ENCODE measurements around the gene FER1L5. TPM values are rescaled to one million over a fixed set of nuclear protein-coding genes. Genes with fewer than 3 reads are reported as not detected.

The FER1L5 gene
- total and polyA plus RNA-seq, 2 of the 8 experiments (the other 6 are each of a cell fraction or from before 2014, with no cell fraction given): 0.23 to 0.88 TPM

GRCh38 chr2:96688649-96689430, 46.3 kb downstream of the FER1L5 start:
- H2BK20ac ChIP-seq (ENCODE audit: low read length): no peak overlapping the region
- no peak overlapping the region for H2AFZ ChIP-seq (ENCODE audit: low read length)
- FAIRE-seq (no peak), DNase-seq (ENCODE audit: low read depth in 1 of 2, low spot score in 2 of 2) (no peak)
- no peak overlapping the region for H3K4me3 ChIP-seq (ENCODE audit: extremely low read depth in 1 of 4, insufficient read depth in 2 of 4, low read depth in 3 of 4, low read length in 4 of 4)
- no peak overlapping the region for H3K18ac ChIP-seq (ENCODE audit: extremely low read depth, low read length)
- H3K23ac ChIP-seq (ENCODE audit: insufficient read length): no peak overlapping the region
- H3K9ac ChIP-seq (replicated peaks in 1 of 4; ENCODE audit: extremely low read depth in 1 of 4, low read depth in 3 of 4, low read length in 3 of 4): no peak overlapping the region
- no peak overlapping the region for H3K4me2 ChIP-seq (ENCODE audit: insufficient read depth in 1 of 2, low read depth in 2 of 2, low read length in 2 of 2)
- no peak overlapping the region for H2BK12ac ChIP-seq (ENCODE audit: low read depth, low read length)
- no peaks in the 10 kb centered on the region for H3K23me2 ChIP-seq (ENCODE audit: low read depth, low read length)
- H4K8ac ChIP-seq (ENCODE audit: extremely low read depth, insufficient read depth, low read length): peak overlapping the region; percentile 59; the same call in 1 of the 2 replicates
- H4K5ac ChIP-seq (ENCODE audit: insufficient read length, low read depth, low read length): no peak overlapping the region
- ChIA-PET CTCF (ENCODE audit: partially characterized antibody) (interaction anchor here (1.1 to 2.7 kb wide), 2 partner anchors 11 to 21 kb away, joined by 5 to 7 read pairs; no protein-coding TSS in a partner anchor), POLR2A (ENCODE audit: partially characterized antibody) (interaction anchor here (0.7 to 0.8 kb wide), 2 partner anchors 14 to 17 kb away, joined by 3 read pairs; no protein-coding TSS in a partner anchor)
- no peak overlapping the region for H3K4ac ChIP-seq (replicated peaks; ENCODE audit: insufficient read length, low read depth, low read length)
- H4K91ac ChIP-seq (replicated peaks; ENCODE audit: insufficient read length, low read length): no peak overlapping the region
- H3K36me3 ChIP-seq (ENCODE audit: control insufficient read depth in 2 of 4, insufficient read depth in 4 of 4, low read length in 3 of 4): no peaks in the 10 kb centered on the region
- H3K14ac ChIP-seq (ENCODE audit: insufficient read length): no peak overlapping the region
- H3K4me1 ChIP-seq (replicated peaks in 1 of 4; ENCODE audit: control insufficient read depth in 3 of 4, insufficient read depth in 4 of 4, low read length in 3 of 4): peaks cover 0 to 6% (median under 1%) of the 10 kb centered on the region in 4 experiments; a peak in 3 of 7 replicates
- no peaks in the 10 kb centered on the region for H4K20me1 ChIP-seq (replicated peaks in 1 of 2; ENCODE audit: control insufficient read depth in 1 of 2, insufficient read depth in 2 of 2, low read length in 2 of 2)
- H3K79me2 ChIP-seq (ENCODE audit: control insufficient read depth in 1 of 2, insufficient read depth in 2 of 2, low read length in 2 of 2): no peaks in the 10 kb centered on the region
- H3K9me3 ChIP-seq (ENCODE audit: insufficient read depth in 2 of 2, low read depth in 1 of 2, low read length in 1 of 2): no peaks in the 10 kb centered on the region
- H2BK15ac ChIP-seq (ENCODE audit: low read length): no peak overlapping the region
- no peak overlapping the region for H2AK5ac ChIP-seq (ENCODE audit: low read depth, low read length)
- no peaks in the 10 kb centered on the region for H3K27me3 ChIP-seq (replicated peaks in 1 of 4; ENCODE audit: control insufficient read depth in 3 of 4, extremely low read depth in 1 of 4, insufficient read depth in 3 of 4, low read length in 3 of 4)
- H2BK120ac ChIP-seq (replicated peaks; ENCODE audit: low read depth, low read length): no peak overlapping the region
- H3K79me1 ChIP-seq (ENCODE audit: low read depth, low read length): no peaks in the 10 kb centered on the region
- H3K27ac ChIP-seq (ENCODE audit: low read depth, low read length): no peak overlapping the region
- 94% methylated on average over 9 of the region's 11 CpGs; no CpG with 5 or more reads in 1 of the 2 experiments for WGBS, 2 experiments (ENCODE audit: extremely low coverage in 1 of 2, insufficient coverage in 1 of 2, insufficient read length in 1 of 2, insufficient replicate concordance in 2 of 2, low coverage in 1 of 2, low lambda C conversion rate in 2 of 2, missing lambda C conversion rate in 1 of 2)
- no peak overlapping the region for H3K56ac ChIP-seq (replicated peaks; ENCODE audit: insufficient read length, low read depth, low read length)
- H2BK5ac ChIP-seq (ENCODE audit: low read depth, low read length): no peak overlapping the region; the same call in 1 of the 2 replicates
- no peak for TF ChIP-seq ATF2 (IDR thresholded peaks at IDR 0.05; ENCODE audit: low read length)
- no peak for TF ChIP-seq TAF1 (IDR thresholded peaks at IDR 0.05; ENCODE audit: low read depth, low read length)
- TF ChIP-seq HDAC6 (IDR thresholded peaks at IDR 0.05; ENCODE audit: low read depth, low read length): no peak
- no peak for TF ChIP-seq SP4 (IDR thresholded peaks at IDR 0.05; ENCODE audit: low read length)
- TF ChIP-seq EGR1 (IDR thresholded peaks at IDR 0.05; ENCODE audit: borderline replicate concordance, low read depth, low read length): no peak
- no peak for TF ChIP-seq MAFK (IDR thresholded peaks at IDR 0.05; ENCODE audit: low read depth, low read length)
- TF ChIP-seq TEAD4 (IDR thresholded peaks at IDR 0.05; ENCODE audit: low read depth, low read length): no peak
- TF ChIP-seq BCL11A (IDR thresholded peaks at IDR 0.05; ENCODE audit: low read depth in 2 of 2, low read length in 2 of 2): no peak
- TF ChIP-seq KDM5A (IDR thresholded peaks at IDR 0.05; ENCODE audit: low read length): no peak
- no peak for TF ChIP-seq SP1 (IDR thresholded peaks at IDR 0.05; ENCODE audit: low read depth, low read length)
